ENCODE data around the gene SOBP.
A peak's percentile ranks its signal among the peaks of the same experiment; 100 is the strongest.

SOBP gene

GRCh38 chr6:107534571-107535141 lies 44.7 kb downstream of the SOBP start:
- no peak for TF ChIP-seq CTCF (IDR thresholded peaks at IDR 0.05; ENCODE audit: low read depth, low read length)
- in situ Hi-C loops (cut with HindIII; ENCODE audit: low sequenced_read_pairs), result no loop called here

GRCh38 chr6:107535626-107536025 lies 45.7 kb downstream of the SOBP start:
- in situ Hi-C loops (cut with HindIII; ENCODE audit: low sequenced_read_pairs), result no loop called here
- no peak overlapping the region for H3K4me3 ChIP-seq (ENCODE audit: low read depth, low read length)
- no peak for TF ChIP-seq CTCF (IDR thresholded peaks at IDR 0.05; ENCODE audit: low read depth, low read length)
- no peak for DNase-seq (ENCODE audit: low read depth, low spot score)

More at GRCh38 chr6:107534571-107535141, 44.7 kb downstream of the SOBP start:
- DNase-seq (ENCODE audit: low read depth, low spot score), result no peak
- no peak overlapping the region for H3K4me3 ChIP-seq (ENCODE audit: low read depth, low read length)

GRCh38 chr6:107536180-107536961 lies 46.5 kb downstream of the SOBP start:
- no peak for DNase-seq (ENCODE audit: low read depth, low spot score)
- TF ChIP-seq CTCF (IDR thresholded peaks at IDR 0.05; ENCODE audit: low read depth, low read length), result no peak
- in situ Hi-C loops (cut with HindIII; ENCODE audit: low sequenced_read_pairs), result no loop called here
- H3K4me3 ChIP-seq (ENCODE audit: low read depth, low read length), result no peak overlapping the region

- no peak for DNase-seq (ENCODE audit: low read depth, low spot score)
- no peak overlapping the region for H3K4me3 ChIP-seq (ENCODE audit: low read depth, low read length)
- in situ Hi-C loops (cut with HindIII; ENCODE audit: low sequenced_read_pairs), result no loop called here
- no peak for TF ChIP-seq CTCF (IDR thresholded peaks at IDR 0.05; ENCODE audit: low read depth, low read length)
These were observed 47.6 kb downstream of the SOBP start for GRCh38 chr6:107537559-107537958.

GRCh38 chr6:107538856-107539387 lies 49.0 kb downstream of the SOBP start:
- no peak for DNase-seq (ENCODE audit: low read depth, low spot score)
- in situ Hi-C loops (cut with HindIII; ENCODE audit: low sequenced_read_pairs), result no loop called here
- H3K4me3 ChIP-seq (ENCODE audit: low read depth, low read length), result no peak overlapping the region
- no peak for TF ChIP-seq CTCF (IDR thresholded peaks at IDR 0.05; ENCODE audit: low read depth, low read length)

GRCh38 chr6:107539409-107539808 lies 49.5 kb downstream of the SOBP start:
- in situ Hi-C loops (cut with HindIII; ENCODE audit: low sequenced_read_pairs), result no loop called here
- TF ChIP-seq CTCF (IDR thresholded peaks at IDR 0.05; ENCODE audit: low read depth, low read length), result no peak
- H3K4me3 ChIP-seq (ENCODE audit: low read depth, low read length), result no peak overlapping the region
- peak; percentile 18 for DNase-seq (ENCODE audit: low read depth, low spot score)

Data from astrocyte of the spinal cord (primary cell).